HEK293T (cell line): ENCODE data around the gene ARMC8.

Source experiments
- ARNT ChIP-seq: fragments of 450-650 bp; IDR thresholded peaks from 2 replicates; pipeline ENCODE4 v1.6.1; 2017; ENCODE audit warnings: mild to moderate bottlenecking
- BHLHE40 ChIP-seq: fragments of 450-650 bp; IDR thresholded peaks from 2 replicates; pipeline ENCODE4 v1.6.1; 2016; ENCODE audit warnings: mild to moderate bottlenecking, moderate library complexity, borderline replicate concordance
- ELF4 ChIP-seq: fragments of 450-650 bp; IDR thresholded peaks from 2 replicates; pipeline ENCODE4 v1.6.1; 2017; ENCODE audit warnings: antibody characterized with exemption
- FOXK2 ChIP-seq: fragments of 450-650 bp; IDR thresholded peaks from 2 replicates; pipeline ENCODE4 v1.6.1; 2016; ENCODE audit warnings: mild to moderate bottlenecking
- PKNOX1 ChIP-seq: fragments of 450-650 bp; IDR thresholded peaks from 2 replicates; pipeline ENCODE4 v1.6.1; 2016

GRCh38 chr3:138270245-138270644, 83.1 kb downstream of the ARMC8 start:
- no peak for TF ChIP-seq BHLHE40
- TF ChIP-seq ELF4 = no peak
- no peak for TF ChIP-seq PKNOX1
- no peak for TF ChIP-seq FOXK2
- no peak for TF ChIP-seq ARNT
